ENCODE measurements around the gene BACE1.

DNA sequence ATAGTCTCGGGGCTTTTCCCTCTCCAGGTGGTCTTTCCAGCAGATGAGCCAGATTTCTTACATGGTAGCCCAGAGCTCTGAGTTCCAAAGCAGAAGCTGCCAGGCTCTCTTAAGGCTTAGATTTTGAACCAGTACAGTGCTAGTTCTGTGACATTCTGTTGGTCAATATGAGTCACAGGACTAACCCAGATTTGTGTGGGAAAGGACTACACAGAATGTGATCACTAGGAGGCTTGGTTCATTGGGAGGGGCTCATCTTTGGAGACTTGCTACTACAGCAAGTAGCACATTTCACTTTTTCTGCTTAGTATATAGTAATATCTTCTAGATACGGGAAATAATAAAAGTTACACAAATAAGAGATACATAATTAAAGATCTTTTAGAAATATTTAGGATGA is 59.5 kb downstream of the BACE1 start:
- TF ChIP-seq, protein P1, sequence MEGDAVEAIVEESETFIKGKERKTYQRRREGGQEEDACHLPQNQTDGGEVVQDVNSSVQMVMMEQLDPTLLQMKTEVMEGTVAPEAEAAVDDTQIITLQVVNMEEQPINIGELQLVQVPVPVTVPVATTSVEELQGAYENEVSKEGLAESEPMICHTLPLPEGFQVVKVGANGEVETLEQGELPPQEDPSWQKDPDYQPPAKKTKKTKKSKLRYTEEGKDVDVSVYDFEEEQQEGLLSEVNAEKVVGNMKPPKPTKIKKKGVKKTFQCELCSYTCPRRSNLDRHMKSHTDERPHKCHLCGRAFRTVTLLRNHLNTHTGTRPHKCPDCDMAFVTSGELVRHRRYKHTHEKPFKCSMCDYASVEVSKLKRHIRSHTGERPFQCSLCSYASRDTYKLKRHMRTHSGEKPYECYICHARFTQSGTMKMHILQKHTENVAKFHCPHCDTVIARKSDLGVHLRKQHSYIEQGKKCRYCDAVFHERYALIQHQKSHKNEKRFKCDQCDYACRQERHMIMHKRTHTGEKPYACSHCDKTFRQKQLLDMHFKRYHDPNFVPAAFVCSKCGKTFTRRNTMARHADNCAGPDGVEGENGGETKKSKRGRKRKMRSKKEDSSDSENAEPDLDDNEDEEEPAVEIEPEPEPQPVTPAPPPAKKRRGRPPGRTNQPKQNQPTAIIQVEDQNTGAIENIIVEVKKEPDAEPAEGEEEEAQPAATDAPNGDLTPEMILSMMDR (IDR thresholded peaks at IDR 0.05), result no peak
- TF ChIP-seq POLR2A (IDR thresholded peaks at IDR 0.05), result no peak

Measured in testis (tissue), 2 donors.